Measurements from ENCODE around the gene RPS6KA5.

The RPS6KA5 gene

DNA sequence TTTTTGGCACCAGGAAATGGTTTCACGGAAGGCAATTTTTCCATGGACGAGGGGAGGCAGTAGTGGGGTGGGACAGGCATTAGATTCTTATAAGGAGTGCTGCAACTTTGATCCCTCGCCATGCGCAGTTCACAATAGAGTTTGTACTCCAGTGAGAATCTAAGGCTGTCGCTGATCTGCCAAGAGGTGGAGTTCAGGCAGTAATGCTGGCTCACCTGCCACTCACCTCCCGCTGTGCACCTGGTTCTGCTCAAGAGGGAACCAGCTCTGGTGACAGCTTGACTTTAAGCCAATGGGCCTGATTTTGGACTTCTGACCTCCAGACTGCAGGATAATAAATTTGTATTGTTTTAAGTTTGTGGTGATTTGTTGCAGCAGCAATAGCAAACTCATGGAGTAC lies 163.4 kb downstream of the RPS6KA5 start:
- H3K36me3 ChIP-seq (ENCODE audit: control insufficient read depth, insufficient read depth, low read length), result no peaks in the 10 kb centered on the region
- no peaks in the 10 kb centered on the region for H3K4me1 ChIP-seq (ENCODE audit: control insufficient read depth, insufficient read depth, low read length)

DNA sequence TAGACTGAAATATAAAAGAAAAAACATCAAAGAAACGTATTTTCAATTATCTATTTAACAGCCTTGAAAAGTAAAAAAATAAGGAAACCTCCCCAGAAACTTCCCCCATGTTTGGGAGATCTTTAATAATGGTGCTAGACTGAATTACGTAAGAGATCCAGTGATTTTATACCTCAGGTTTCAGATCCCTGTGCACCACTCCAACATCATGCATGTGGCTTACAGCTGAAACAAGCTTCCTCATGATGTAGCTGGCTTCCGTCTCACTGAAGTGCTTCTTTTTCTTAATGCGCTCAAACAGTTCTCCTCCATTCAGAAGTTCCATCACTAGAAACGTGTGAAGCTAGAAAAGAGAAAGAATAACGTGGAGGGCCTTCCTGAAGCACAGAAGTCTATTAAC lies 166.2 kb downstream of the RPS6KA5 start:
- Histone ChIP-seq H3K4me3 (ENCODE audit: low read length) (no peak overlapping the region), H3K27me3 (ENCODE audit: control insufficient read depth, insufficient read depth, low read length) (no peaks in the 10 kb centered on the region), H3K36me3 (ENCODE audit: control insufficient read depth, insufficient read depth, low read length) (no peaks in the 10 kb centered on the region), H3K9me3 (ENCODE audit: control insufficient read depth, low read length) (no peaks in the 10 kb centered on the region), H3K9ac (ENCODE audit: low read length) (no peak overlapping the region), H3K4me1 (ENCODE audit: control insufficient read depth, insufficient read depth, low read length) (no peaks in the 10 kb centered on the region)

More for the DNA sequence above, 163.4 kb downstream of the RPS6KA5 start:
- Histone ChIP-seq H3K9me3 (ENCODE audit: control insufficient read depth, low read length) (no peaks in the 10 kb centered on the region), H3K9ac (ENCODE audit: low read length) (no peak overlapping the region), H3K4me3 (ENCODE audit: low read length) (no peak overlapping the region), H3K27me3 (ENCODE audit: control insufficient read depth, insufficient read depth, low read length) (no peaks in the 10 kb centered on the region)

DNA sequence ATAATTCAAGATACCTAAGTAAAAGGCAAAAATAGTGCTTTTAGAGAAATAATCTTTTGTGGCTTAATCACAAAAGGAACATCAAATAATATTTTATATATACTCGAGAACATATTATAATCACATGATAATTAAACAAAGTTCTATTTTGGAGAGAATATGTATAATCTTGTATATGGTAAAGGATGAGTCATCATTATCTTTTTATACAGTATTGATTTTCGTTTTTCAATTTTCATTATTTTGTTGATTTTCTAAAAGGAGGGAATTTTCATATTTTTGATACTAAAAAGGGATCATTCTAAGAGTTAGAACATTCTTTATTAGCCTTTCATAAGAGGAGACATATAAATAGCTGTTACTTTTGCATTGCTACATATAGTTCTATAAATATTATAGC lies 166.9 kb downstream of the RPS6KA5 start:
- H3K36me3 ChIP-seq (ENCODE audit: control insufficient read depth, insufficient read depth, low read length), result no peaks in the 10 kb centered on the region
- H3K4me1 ChIP-seq (ENCODE audit: control insufficient read depth, insufficient read depth, low read length), result no peaks in the 10 kb centered on the region

DNA sequence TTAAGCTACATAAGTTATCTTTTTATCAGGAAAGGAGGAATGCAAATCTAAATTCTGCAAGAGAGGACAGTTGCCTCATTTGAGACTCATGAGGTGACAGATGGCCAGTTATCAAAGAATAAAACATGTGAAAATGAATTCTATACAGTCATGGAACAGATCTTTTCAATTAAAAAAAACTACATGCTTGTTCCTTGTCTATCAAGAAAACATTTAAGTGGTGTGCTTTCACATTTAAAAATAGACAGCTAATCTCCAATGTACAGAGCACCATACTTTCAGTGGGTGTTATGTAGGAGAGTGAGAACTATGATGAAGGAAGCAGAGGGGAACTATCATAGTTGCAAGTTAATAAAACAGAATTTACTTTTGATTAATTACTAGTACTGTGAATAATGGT lies 167.5 kb downstream of the RPS6KA5 start:
- Histone ChIP-seq H3K4me3 (ENCODE audit: low read length) (no peak overlapping the region), H3K27me3 (ENCODE audit: control insufficient read depth, insufficient read depth, low read length) (no peaks in the 10 kb centered on the region), H3K4me1 (ENCODE audit: control insufficient read depth, insufficient read depth, low read length) (no peaks in the 10 kb centered on the region), H3K36me3 (ENCODE audit: control insufficient read depth, insufficient read depth, low read length) (no peaks in the 10 kb centered on the region), H3K9me3 (ENCODE audit: control insufficient read depth, low read length) (no peaks in the 10 kb centered on the region), H3K9ac (ENCODE audit: low read length) (no peak overlapping the region)

More for the DNA sequence above, 166.9 kb downstream of the RPS6KA5 start:
- Histone ChIP-seq H3K9ac (ENCODE audit: low read length) (no peak overlapping the region), H3K4me3 (ENCODE audit: low read length) (no peak overlapping the region), H3K27me3 (ENCODE audit: control insufficient read depth, insufficient read depth, low read length) (no peaks in the 10 kb centered on the region), H3K9me3 (ENCODE audit: control insufficient read depth, low read length) (no peaks in the 10 kb centered on the region)

DNA sequence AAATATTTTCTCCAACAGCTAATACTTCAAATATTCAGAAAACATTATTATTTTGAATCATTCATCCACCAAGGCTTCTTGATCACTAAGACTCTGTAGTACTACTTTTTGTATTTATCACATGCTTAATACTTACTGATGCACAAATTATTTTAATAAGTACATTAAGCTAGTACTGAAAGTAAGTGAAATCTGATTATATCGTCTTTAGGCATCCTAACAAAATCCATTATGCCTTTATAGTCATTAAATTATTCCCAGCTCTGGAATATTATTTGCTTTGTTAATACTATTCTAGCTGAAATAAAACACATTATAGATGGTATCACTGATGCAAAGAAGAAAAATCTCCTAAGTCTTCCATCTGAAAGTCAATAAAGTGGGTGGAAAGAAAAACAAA lies 169.1 kb downstream of the RPS6KA5 start:
- H3K9ac ChIP-seq (ENCODE audit: low read length), result no peak overlapping the region
- no peak overlapping the region for H3K4me3 ChIP-seq (ENCODE audit: low read length)
- no peaks in the 10 kb centered on the region for H3K9me3 ChIP-seq (ENCODE audit: control insufficient read depth, low read length)
- H3K36me3 ChIP-seq (ENCODE audit: control insufficient read depth, insufficient read depth, low read length), result no peaks in the 10 kb centered on the region
- H3K27me3 ChIP-seq (ENCODE audit: control insufficient read depth, insufficient read depth, low read length), result no peaks in the 10 kb centered on the region
- H3K4me1 ChIP-seq (ENCODE audit: control insufficient read depth, insufficient read depth, low read length), result no peaks in the 10 kb centered on the region

DNA sequence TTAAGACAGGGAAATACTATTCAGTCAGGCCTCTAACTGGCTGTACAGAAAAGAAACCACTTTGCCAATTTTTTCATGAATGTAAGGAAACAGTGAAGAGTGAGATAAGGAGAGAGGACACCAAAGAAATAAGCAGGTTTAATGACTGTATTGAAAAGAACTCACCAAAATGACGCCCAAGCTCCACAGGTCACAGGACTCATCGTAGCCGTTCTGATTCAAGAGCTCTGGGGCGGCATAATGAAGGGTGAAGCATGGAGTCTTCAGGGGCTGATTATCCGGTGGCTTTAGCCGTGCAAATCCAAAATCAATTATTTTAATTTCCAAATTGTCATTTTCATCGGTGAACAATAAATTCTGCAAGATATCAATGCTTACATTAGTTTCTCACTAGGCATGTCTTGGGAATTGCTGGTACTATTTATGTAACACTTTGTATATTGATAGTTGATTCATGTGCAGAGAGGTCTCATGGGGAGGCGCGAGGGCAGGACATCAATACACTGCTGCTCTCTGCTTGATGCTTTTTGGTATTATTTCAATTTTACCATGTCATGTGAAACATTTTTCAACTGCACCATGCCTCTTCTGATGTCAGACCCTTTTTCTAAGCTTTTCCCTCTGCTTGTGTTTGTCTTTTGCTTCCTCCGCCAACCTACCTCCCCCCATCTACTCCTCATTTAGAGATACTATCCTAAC lies 170.0 kb downstream of the RPS6KA5 start:
- H3K4me3 ChIP-seq (ENCODE audit: low read length), result no peak overlapping the region
- no peaks in the 10 kb centered on the region for H3K9me3 ChIP-seq (ENCODE audit: control insufficient read depth, low read length)
- no peak overlapping the region for H3K9ac ChIP-seq (ENCODE audit: low read length)
- H3K4me1 ChIP-seq (ENCODE audit: control insufficient read depth, insufficient read depth, low read length), result no peaks in the 10 kb centered on the region
- no peaks in the 10 kb centered on the region for H3K27me3 ChIP-seq (ENCODE audit: control insufficient read depth, insufficient read depth, low read length)
- H3K36me3 ChIP-seq (ENCODE audit: control insufficient read depth, insufficient read depth, low read length), result no peaks in the 10 kb centered on the region

DNA sequence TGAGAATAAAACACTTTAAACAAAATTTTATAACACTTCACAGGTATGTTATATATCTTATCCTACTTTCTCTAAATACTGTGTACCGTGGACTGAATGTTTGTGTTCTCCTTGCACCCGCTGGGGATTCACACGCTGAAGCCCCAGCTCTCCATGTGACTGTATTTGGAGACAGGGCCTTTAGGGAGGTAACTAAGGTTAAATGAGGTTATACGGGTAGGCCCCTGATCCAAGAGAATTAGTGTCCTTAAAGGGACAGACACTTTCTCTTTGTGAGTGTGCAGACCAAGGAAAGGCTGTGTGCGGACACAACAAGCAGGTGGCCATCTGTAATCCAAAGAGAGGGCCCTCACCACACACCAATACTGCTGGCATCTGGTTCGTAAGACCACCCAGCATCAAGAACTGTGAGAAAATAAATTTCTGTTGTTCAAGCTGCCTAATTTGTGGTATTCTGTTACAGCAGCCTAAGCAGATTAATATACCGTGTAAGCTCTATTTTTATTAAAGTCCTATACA lies 174.1 kb downstream of the RPS6KA5 start:
- no peaks in the 10 kb centered on the region for H3K36me3 ChIP-seq (ENCODE audit: control insufficient read depth, insufficient read depth, low read length)
- H3K9ac ChIP-seq (ENCODE audit: low read length), result no peak overlapping the region
- no peaks in the 10 kb centered on the region for H3K9me3 ChIP-seq (ENCODE audit: control insufficient read depth, low read length)
- H3K4me3 ChIP-seq (ENCODE audit: low read length), result no peak overlapping the region
- H3K4me1 ChIP-seq (ENCODE audit: control insufficient read depth, insufficient read depth, low read length), result no peaks in the 10 kb centered on the region
- no peaks in the 10 kb centered on the region for H3K27me3 ChIP-seq (ENCODE audit: control insufficient read depth, insufficient read depth, low read length)

DNA sequence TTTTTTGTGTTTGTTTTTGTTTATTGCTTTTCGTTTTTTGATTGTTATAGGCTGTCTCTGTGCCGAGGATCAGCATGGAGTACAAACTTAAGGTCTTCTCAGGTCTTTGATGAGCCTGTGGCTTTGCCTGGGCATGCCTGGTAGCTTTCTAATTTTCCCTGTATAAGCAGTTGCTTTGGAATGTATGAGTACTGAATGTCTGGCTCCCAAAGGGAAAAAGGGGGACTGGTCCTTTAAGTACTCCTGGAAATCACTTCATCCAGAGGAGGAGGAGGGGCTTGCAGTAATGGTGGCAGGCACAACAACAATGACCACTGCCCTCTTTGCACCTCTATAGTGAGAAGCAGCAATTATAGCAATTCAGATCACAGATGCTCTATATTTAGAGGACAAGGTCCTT lies 176.7 kb downstream of the RPS6KA5 start:
- Histone ChIP-seq H3K4me1 (ENCODE audit: control insufficient read depth, insufficient read depth, low read length) (no peaks in the 10 kb centered on the region), H3K4me3 (ENCODE audit: low read length) (no peak overlapping the region), H3K27me3 (ENCODE audit: control insufficient read depth, insufficient read depth, low read length) (no peaks in the 10 kb centered on the region), H3K36me3 (ENCODE audit: control insufficient read depth, insufficient read depth, low read length) (no peaks in the 10 kb centered on the region), H3K9ac (ENCODE audit: low read length) (no peak overlapping the region), H3K9me3 (ENCODE audit: control insufficient read depth, low read length) (no peaks in the 10 kb centered on the region)

DNA sequence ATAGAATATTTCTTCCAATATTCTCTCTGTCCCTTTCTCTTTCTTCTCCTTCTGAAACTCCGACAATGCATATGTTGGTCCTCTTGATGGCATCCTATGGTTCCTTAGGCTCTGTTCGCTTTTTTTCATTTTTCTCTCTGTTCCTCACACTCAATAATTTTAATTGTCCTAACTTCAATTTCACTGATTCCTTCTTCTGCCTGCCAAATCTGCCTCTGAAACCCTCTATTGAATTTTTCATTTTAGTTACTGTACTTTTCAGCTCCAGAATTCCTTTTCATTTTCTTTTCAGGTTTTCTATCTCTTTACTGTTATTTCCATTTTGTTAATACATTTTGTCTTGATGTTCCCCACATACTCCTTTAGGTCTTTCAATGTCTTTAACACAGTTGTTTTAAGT lies 177.2 kb downstream of the RPS6KA5 start:
- no peaks in the 10 kb centered on the region for H3K9me3 ChIP-seq (ENCODE audit: control insufficient read depth, low read length)
- no peaks in the 10 kb centered on the region for H3K36me3 ChIP-seq (ENCODE audit: control insufficient read depth, insufficient read depth, low read length)
- H3K9ac ChIP-seq (ENCODE audit: low read length), result no peak overlapping the region
- H3K4me3 ChIP-seq (ENCODE audit: low read length), result no peak overlapping the region
- no peaks in the 10 kb centered on the region for H3K27me3 ChIP-seq (ENCODE audit: control insufficient read depth, insufficient read depth, low read length)
- no peaks in the 10 kb centered on the region for H3K4me1 ChIP-seq (ENCODE audit: control insufficient read depth, insufficient read depth, low read length)

DNA sequence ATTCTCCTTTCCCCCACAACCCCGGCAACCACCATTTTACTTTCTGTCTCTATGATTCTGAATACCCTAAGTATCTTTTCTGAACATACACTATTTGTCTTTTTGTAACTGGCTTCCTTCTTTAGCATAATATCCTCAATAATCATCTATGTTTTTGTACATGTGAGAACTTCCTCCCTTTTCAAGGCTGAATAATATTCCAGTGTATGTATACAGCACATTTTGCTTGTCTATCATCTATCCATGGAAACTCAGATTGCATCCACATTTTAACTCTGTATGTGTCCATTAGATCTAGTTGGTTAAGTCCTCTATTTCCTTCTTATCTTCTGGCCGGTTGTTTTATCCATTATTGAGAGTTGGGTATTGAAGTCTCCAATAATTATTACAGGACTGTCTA lies 180.2 kb downstream of the RPS6KA5 start:
- no peak overlapping the region for H3K4me3 ChIP-seq (ENCODE audit: low read length)
- no peaks in the 10 kb centered on the region for H3K27me3 ChIP-seq (ENCODE audit: control insufficient read depth, insufficient read depth, low read length)
- H3K9ac ChIP-seq (ENCODE audit: low read length), result no peak overlapping the region
- H3K36me3 ChIP-seq (ENCODE audit: control insufficient read depth, insufficient read depth, low read length), result no peaks in the 10 kb centered on the region
- H3K9me3 ChIP-seq (ENCODE audit: control insufficient read depth, low read length), result no peaks in the 10 kb centered on the region
- no peaks in the 10 kb centered on the region for H3K4me1 ChIP-seq (ENCODE audit: control insufficient read depth, insufficient read depth, low read length)

DNA sequence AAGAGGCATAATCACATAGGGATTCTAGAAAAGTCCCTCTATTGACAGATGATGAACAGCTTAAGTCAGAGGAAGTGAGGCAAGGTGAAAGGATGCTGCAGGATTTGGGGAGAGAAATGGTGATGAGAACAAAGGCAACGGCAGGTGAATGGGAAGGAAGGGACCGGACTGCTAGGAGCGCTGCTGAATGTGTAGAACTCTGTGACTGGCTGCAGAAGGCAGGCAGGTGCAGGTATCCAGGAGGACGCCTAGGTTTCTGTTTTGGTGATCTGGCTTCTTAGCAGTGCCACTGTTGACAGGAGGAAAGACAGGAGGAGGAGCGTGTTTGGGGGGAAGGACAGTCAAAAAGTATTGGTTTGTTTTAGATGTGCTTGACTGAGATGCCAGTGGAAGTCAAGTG lies 185.8 kb downstream of the RPS6KA5 start:
- H3K36me3 ChIP-seq (ENCODE audit: control insufficient read depth, insufficient read depth, low read length), result no peaks in the 10 kb centered on the region
- H3K27me3 ChIP-seq (ENCODE audit: control insufficient read depth, insufficient read depth, low read length), result no peaks in the 10 kb centered on the region
- no peaks in the 10 kb centered on the region for H3K9me3 ChIP-seq (ENCODE audit: control insufficient read depth, low read length)
- H3K4me1 ChIP-seq (ENCODE audit: control insufficient read depth, insufficient read depth, low read length), result no peaks in the 10 kb centered on the region
- no peak overlapping the region for H3K4me3 ChIP-seq (ENCODE audit: low read length)
- H3K9ac ChIP-seq (ENCODE audit: low read length), result no peak overlapping the region

DNA sequence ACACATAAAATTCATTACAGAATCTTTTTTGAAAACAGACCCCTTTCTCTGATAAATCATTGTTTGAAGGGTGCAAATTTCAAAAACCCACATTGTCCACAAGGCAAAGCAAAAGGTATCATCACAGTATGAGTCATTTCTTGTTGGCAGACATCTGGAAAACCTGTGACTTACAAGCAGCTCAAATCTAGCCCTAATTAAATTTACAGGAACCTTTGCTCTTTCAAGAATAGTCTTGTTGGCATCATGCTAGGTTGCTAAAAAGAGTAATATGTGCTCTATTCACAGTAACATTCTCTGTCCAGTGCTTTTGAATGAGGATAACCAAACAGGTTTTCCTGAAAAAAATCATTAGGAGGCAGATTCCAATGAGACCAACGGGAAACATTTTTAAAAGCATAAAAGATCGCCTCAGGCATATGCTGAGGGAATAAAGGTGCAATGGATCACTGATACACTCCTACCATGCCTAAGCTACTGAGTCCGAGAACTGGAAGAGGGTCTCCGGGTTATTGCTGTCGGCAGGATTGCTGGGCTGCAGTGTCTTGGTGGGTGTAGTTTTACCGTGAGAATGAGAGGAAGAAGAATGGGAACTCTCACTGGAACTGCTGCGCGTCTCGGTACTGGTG lies 188.7 kb downstream of the RPS6KA5 start:
- Histone ChIP-seq H3K4me1 (ENCODE audit: control insufficient read depth, insufficient read depth, low read length) (no peaks in the 10 kb centered on the region), H3K9ac (ENCODE audit: low read length) (no peak overlapping the region), H3K4me3 (ENCODE audit: low read length) (no peak overlapping the region)

More for the DNA sequence above, 188.7 kb downstream of the RPS6KA5 start:
- Histone ChIP-seq H3K27me3 (ENCODE audit: control insufficient read depth, insufficient read depth, low read length) (no peaks in the 10 kb centered on the region), H3K36me3 (ENCODE audit: control insufficient read depth, insufficient read depth, low read length) (no peaks in the 10 kb centered on the region), H3K9me3 (ENCODE audit: control insufficient read depth, low read length) (no peaks in the 10 kb centered on the region)

Data from mucosa of stomach (tissue), 1 donor.